ENCODE data around the gene ZW10.
A peak's percentile ranks its signal among the peaks of the same experiment; 100 is the strongest.

Gene ZW10

DNA sequence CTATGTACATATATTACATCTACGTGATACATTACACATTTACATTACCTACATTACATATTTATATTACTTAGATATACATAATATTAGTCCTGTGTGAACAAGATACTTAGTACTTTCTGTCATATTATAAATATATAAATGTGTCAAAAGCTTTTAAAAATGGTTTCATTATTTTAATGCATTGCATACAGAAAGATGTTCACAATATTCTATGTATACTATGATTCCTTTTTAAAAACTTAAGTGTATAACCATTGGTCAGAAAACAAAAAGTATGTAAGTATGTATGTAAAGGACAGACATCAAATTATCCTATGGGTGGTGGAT lies 647 bp upstream of the ZW10 start:
- Histone ChIP-seq H3K27ac (ENCODE audit: low read length, poor library complexity, severe bottlenecking) (no peak overlapping the region), H2BK5ac (ENCODE audit: low read depth, low read length, poor library complexity, severe bottlenecking) (no peak overlapping the region), H3K36me3 (ENCODE audit: control insufficient read depth in 1 of 2, insufficient read depth in 2 of 2, low read depth in 1 of 2, low read length in 2 of 2) (peaks cover 5 to 7% of the 10 kb centered on the region in 2 experiments), H2AFZ (ENCODE audit: low read depth, low read length) (no peak overlapping the region), H3K79me1 (replicated peaks; ENCODE audit: low read length, poor library complexity, severe bottlenecking) (peaks cover 14% of the 10 kb centered on the region), H2BK120ac (ENCODE audit: low read depth, low read length) (no peak overlapping the region), H2BK12ac (ENCODE audit: low read length in 2 of 2) (no peak overlapping the region), H3K27me3 (ENCODE audit: control insufficient read depth in 1 of 2, insufficient read depth in 1 of 2, low read length in 2 of 2) (peaks cover 7 to 16% of the 10 kb centered on the region in 2 experiments), H2BK15ac (ENCODE audit: low read depth, poor library complexity, severe bottlenecking) (no peak overlapping the region), H3K4me3 (ENCODE audit: insufficient read depth in 1 of 2, low read depth in 1 of 2, low read length in 2 of 2) (peak overlapping the region in 1 of 2 experiments; percentile 99), H3K18ac (ENCODE audit: low read depth in 1 of 2, low read length in 2 of 2) (no peak overlapping the region), H4K91ac (ENCODE audit: low read length) (no peak overlapping the region), H3K4me1 (ENCODE audit: control insufficient read depth, insufficient read depth, low read depth, low read length) (no peaks in the 10 kb centered on the region), H3K4me2 (ENCODE audit: low read length, poor library complexity, severe bottlenecking) (no peak overlapping the region), H4K8ac (ENCODE audit: low read length) (no peak overlapping the region), H3K4ac (ENCODE audit: low read depth in 1 of 2, low read length in 2 of 2) (no peak overlapping the region), H2AK5ac (ENCODE audit: low read length, severe bottlenecking) (no peak overlapping the region), H3K14ac (ENCODE audit: low read length in 2 of 2) (no peak overlapping the region), H3K23ac (ENCODE audit: low read length in 2 of 2) (no peak overlapping the region), H3K9ac (ENCODE audit: low read length) (peak overlapping the region; percentile 99), H3K9me3 (ENCODE audit: control insufficient read depth, low read length) (no peaks in the 10 kb centered on the region)
- no CpG with 5 or more reads among the region's 1 CpG for WGBS
- DNase-seq, result no peak

DNA sequence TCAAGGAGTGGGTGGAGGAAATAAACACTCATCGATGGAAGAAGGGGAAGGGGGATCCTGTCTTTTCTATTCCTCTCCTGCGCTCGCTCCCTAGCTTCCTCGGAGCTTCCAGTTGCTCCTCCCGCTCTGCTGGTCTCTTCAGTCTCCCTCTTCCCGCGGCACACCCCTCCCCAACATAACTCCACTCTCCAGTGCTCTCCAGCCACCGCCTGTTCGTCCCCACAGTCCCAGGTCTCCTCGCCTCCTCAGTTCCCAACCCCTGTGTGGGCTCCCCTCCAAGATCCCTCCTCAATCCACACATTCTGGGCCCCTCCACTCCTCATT lies 438 bp downstream of the ZW10 start:
- Histone ChIP-seq H4K8ac (ENCODE audit: low read length) (peak overlapping the region; percentile 66), H3K27me3 (ENCODE audit: control insufficient read depth in 1 of 2, insufficient read depth in 1 of 2, low read length in 2 of 2) (peaks cover 7 to 16% of the 10 kb centered on the region in 2 experiments), H3K4ac (ENCODE audit: low read depth in 1 of 2, low read length in 2 of 2) (peak overlapping the region in 1 of 2 experiments; percentile 66), H2AFZ (ENCODE audit: low read depth, low read length) (peak overlapping the region; percentile 92), H3K27ac (ENCODE audit: low read length, poor library complexity, severe bottlenecking) (peak overlapping the region; percentile 34), H4K91ac (ENCODE audit: low read length) (no peak overlapping the region), H2BK5ac (ENCODE audit: low read depth, low read length, poor library complexity, severe bottlenecking) (no peak overlapping the region), H3K79me1 (replicated peaks; ENCODE audit: low read length, poor library complexity, severe bottlenecking) (peaks cover 16% of the 10 kb centered on the region), H3K9me3 (ENCODE audit: control insufficient read depth, low read length) (no peaks in the 10 kb centered on the region), H3K9ac (ENCODE audit: low read length) (peak overlapping the region; percentile 99), H2BK12ac (ENCODE audit: low read length in 2 of 2) (no peak overlapping the region), H2AK5ac (ENCODE audit: low read length, severe bottlenecking) (no peak overlapping the region), H3K23ac (ENCODE audit: low read length in 2 of 2) (no peak overlapping the region), H2BK15ac (ENCODE audit: low read depth, poor library complexity, severe bottlenecking) (no peak overlapping the region), H3K4me3 (ENCODE audit: insufficient read depth in 1 of 2, low read depth in 1 of 2, low read length in 2 of 2) (peak overlapping the region; percentile 78 to 99), H2BK120ac (ENCODE audit: low read depth, low read length) (no peak overlapping the region), H3K14ac (ENCODE audit: low read length in 2 of 2) (peak overlapping the region in 1 of 2 experiments; percentile 28), H3K4me1 (ENCODE audit: control insufficient read depth, insufficient read depth, low read depth, low read length) (no peaks in the 10 kb centered on the region), H3K4me2 (ENCODE audit: low read length, poor library complexity, severe bottlenecking) (peak overlapping the region; percentile 20), H3K18ac (ENCODE audit: low read depth in 1 of 2, low read length in 2 of 2) (no peak overlapping the region), H3K36me3 (ENCODE audit: control insufficient read depth in 1 of 2, insufficient read depth in 2 of 2, low read depth in 1 of 2, low read length in 2 of 2) (peaks cover 7 to 15% of the 10 kb centered on the region in 2 experiments)
- 0% methylated on average over 10 of the region's 10 CpGs for WGBS
- no peak for DNase-seq

DNA sequence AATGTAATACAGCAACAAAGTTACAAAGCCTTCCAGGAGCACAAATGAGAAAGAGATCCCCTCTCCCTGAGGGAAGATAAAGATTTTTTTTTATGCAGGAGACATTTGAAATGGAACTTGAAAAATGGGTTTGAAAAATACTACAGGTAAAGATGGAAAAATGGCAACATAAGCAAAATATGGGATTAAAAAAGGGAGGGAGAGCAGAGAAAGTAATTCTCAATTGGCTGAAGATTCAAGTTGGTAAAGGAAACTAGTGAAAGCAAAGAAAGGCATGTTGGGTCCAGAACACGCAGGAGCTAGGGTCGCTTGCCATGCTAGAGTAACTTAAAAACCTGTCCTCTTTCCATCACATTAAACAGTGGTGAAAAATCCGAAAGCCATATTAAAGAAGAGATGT lies 1.5 kb downstream of the ZW10 start:
- Histone ChIP-seq H3K36me3 (ENCODE audit: control insufficient read depth in 1 of 2, insufficient read depth in 2 of 2, low read depth in 1 of 2, low read length in 2 of 2) (peaks cover 7 to 23% of the 10 kb centered on the region in 2 experiments), H3K4me3 (ENCODE audit: insufficient read depth in 1 of 2, low read depth in 1 of 2, low read length in 2 of 2) (peak overlapping the region in 1 of 2 experiments; percentile 99), H2BK5ac (ENCODE audit: low read depth, low read length, poor library complexity, severe bottlenecking) (no peak overlapping the region), H3K9ac (ENCODE audit: low read length) (peak overlapping the region; percentile 99), H3K14ac (ENCODE audit: low read length in 2 of 2) (no peak overlapping the region), H2BK120ac (ENCODE audit: low read depth, low read length) (no peak overlapping the region), H3K79me1 (replicated peaks; ENCODE audit: low read length, poor library complexity, severe bottlenecking) (peaks cover 16% of the 10 kb centered on the region), H3K9me3 (ENCODE audit: control insufficient read depth, low read length) (no peaks in the 10 kb centered on the region), H2BK15ac (ENCODE audit: low read depth, poor library complexity, severe bottlenecking) (no peak overlapping the region), H3K4me2 (ENCODE audit: low read length, poor library complexity, severe bottlenecking) (no peak overlapping the region), H4K8ac (ENCODE audit: low read length) (no peak overlapping the region), H3K4me1 (ENCODE audit: control insufficient read depth, insufficient read depth, low read depth, low read length) (no peaks in the 10 kb centered on the region), H3K23ac (ENCODE audit: low read length in 2 of 2) (no peak overlapping the region), H3K18ac (ENCODE audit: low read depth in 1 of 2, low read length in 2 of 2) (no peak overlapping the region), H2BK12ac (ENCODE audit: low read length in 2 of 2) (no peak overlapping the region), H4K91ac (ENCODE audit: low read length) (no peak overlapping the region), H3K4ac (ENCODE audit: low read depth in 1 of 2, low read length in 2 of 2) (no peak overlapping the region), H3K27ac (ENCODE audit: low read length, poor library complexity, severe bottlenecking) (no peak overlapping the region), H2AK5ac (ENCODE audit: low read length, severe bottlenecking) (no peak overlapping the region), H2AFZ (ENCODE audit: low read depth, low read length) (no peak overlapping the region), H3K27me3 (ENCODE audit: control insufficient read depth in 1 of 2, insufficient read depth in 1 of 2, low read length in 2 of 2) (peaks cover 7 to 16% of the 10 kb centered on the region in 2 experiments)
- DNase-seq, result no peak
- WGBS, result 100% methylated on average over 1 of the region's 3 CpGs

- DNase-seq, result no peak
- H2BK120ac ChIP-seq (ENCODE audit: low read depth, low read length), result no peak overlapping the region
- H3K14ac ChIP-seq (ENCODE audit: low read length in 2 of 2), result no peak overlapping the region
- no peaks in the 10 kb centered on the region for H3K4me1 ChIP-seq (ENCODE audit: control insufficient read depth, insufficient read depth, low read depth, low read length)
- H3K9ac ChIP-seq (ENCODE audit: low read length), result no peak overlapping the region
- H3K9me3 ChIP-seq (ENCODE audit: control insufficient read depth, low read length), result no peaks in the 10 kb centered on the region
- H3K23ac ChIP-seq (ENCODE audit: low read length in 2 of 2), result no peak overlapping the region
- H3K27me3 ChIP-seq (ENCODE audit: control insufficient read depth in 1 of 2, insufficient read depth in 1 of 2, low read length in 2 of 2), result no peaks in the 10 kb centered on the region
- H3K18ac ChIP-seq (ENCODE audit: low read depth in 1 of 2, low read length in 2 of 2), result no peak overlapping the region
- no peak overlapping the region for H3K4me2 ChIP-seq (ENCODE audit: low read length, poor library complexity, severe bottlenecking)
- H3K36me3 ChIP-seq (ENCODE audit: control insufficient read depth in 1 of 2, insufficient read depth in 2 of 2, low read depth in 1 of 2, low read length in 2 of 2), result peaks cover 3 to 61% of the 10 kb centered on the region in 2 experiments
- 98% methylated on average over 2 of the region's 2 CpGs for WGBS
- H2BK5ac ChIP-seq (ENCODE audit: low read depth, low read length, poor library complexity, severe bottlenecking), result no peak overlapping the region
- peaks cover 29% of the 10 kb centered on the region for H3K79me1 ChIP-seq (replicated peaks; ENCODE audit: low read length, poor library complexity, severe bottlenecking)
- H2BK15ac ChIP-seq (ENCODE audit: low read depth, poor library complexity, severe bottlenecking), result no peak overlapping the region
- no peak overlapping the region for H2AFZ ChIP-seq (ENCODE audit: low read depth, low read length)
- no peak overlapping the region for H3K27ac ChIP-seq (ENCODE audit: low read length, poor library complexity, severe bottlenecking)
- no peak overlapping the region for H2AK5ac ChIP-seq (ENCODE audit: low read length, severe bottlenecking)
- H4K8ac ChIP-seq (ENCODE audit: low read length), result no peak overlapping the region
- H2BK12ac ChIP-seq (ENCODE audit: low read length in 2 of 2), result no peak overlapping the region
- no peak overlapping the region for H3K4ac ChIP-seq (ENCODE audit: low read depth in 1 of 2, low read length in 2 of 2)
- H3K4me3 ChIP-seq (ENCODE audit: insufficient read depth in 1 of 2, low read depth in 1 of 2, low read length in 2 of 2), result no peak overlapping the region
- no peak overlapping the region for H4K91ac ChIP-seq (ENCODE audit: low read length)
Observed at GRCh38 chr11:113764527-113765219, 8.8 kb downstream of the ZW10 start.

Data from mesenchymal stem cell (in vitro differentiated cells and primary cell).